IPS-NIHi7 (cell line): Measurements from ENCODE around the gene EXOC7.
"Not testable (repeated sequence)": the region's sequence is repeated elsewhere in the genome, so short reads cannot be mapped to it uniquely, and the experiment has no call there.

Experiments
- DNase-seq: peaks from one replicate; pipeline ENCODE4 v3.0.0; 2012; ENCODE audit warnings: mixed read lengths; ENCODE audit errors: extremely low spot score

EXOC7 gene

DNA sequence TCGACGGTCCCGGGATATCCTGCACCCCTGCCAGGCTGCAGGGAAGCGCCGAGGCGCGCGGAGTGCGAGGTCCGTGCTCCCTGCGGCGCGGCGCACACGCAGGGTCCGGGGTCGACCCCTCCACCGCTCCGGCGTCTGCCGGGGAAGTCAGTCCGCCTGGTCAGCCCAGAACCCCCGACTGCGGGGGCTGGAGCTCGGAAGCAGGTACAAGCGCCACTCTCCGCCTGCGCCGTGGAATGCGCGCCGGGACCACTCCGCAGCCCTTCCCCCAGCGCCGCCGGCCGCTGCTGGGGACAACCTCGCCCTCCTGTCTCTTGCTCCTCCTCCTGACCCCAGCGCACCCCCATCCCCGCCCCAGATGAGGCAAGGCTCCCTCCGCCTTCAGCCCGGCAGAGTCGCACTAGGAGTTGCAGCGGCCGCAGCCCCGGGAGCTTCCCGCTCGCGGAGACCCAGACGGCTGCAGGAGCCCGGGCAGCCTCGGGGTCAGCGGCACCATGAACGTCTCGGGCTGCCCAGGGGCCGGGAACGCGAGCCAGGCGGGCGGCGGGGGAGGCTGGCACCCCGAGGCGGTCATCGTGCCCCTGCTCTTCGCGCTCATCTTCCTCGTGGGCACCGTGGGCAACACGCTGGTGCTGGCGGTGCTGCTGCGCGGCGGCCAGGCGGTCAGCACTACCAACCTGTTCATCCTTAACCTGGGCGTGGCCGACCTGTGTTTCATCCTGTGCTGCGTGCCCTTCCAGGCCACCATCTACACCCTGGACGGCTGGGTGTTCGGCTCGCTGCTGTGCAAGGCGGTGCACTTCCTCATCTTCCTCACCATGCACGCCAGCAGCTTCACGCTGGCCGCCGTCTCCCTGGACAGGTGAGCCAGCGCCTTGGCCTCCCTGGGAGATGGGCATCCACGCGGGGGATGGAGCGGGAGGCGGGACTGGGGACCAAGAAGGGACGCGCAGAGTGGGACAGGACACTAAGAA, 28.9 kb downstream of the EXOC7 start, which contains the start of gene GALR2:
TSS of gene GALR2 (plus strand) at position 392 of the 974 bp plus-strand sequence. CDS start at position 495, 103 bp downstream.
- DNase-seq = peak; percentile 53

GRCh38 chr17:76072148-76072858, 31.3 kb downstream of the EXOC7 start, which contains the start of gene SRP68:
TSS of gene SRP68 (minus strand) at chr17:76072517. CDS start at chr17:76072491, 26 bp downstream.
- DNase-seq = peak; percentile 99

DNA sequence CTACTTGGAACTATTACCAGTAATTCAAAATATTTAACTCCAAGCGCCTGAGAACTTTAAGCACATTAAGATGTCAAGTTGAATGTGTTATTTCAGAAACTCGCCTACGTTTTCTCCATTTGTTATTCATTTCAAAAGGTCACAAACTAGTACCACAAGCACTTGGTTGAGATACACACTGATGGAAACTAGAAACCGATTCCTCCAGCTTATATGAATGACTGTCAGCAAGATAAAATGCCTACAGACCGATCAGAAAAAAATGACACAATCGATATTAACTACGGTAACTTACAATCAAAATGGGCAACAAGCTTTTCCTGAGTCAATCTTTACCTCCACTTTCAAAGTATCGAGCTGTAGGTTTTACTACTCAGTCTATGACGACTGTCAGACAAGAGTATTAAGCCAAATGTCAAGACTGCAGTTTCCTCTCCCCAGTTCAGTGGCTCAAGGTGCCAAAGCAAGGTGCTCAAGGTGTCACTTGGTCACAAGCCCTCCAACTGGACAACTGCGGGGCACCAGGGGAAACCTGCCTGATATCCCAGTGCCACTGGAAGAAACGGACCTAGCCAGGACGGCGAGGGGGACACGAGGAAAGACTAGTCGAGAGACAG, 31.9 kb downstream of the EXOC7 start:
- DNase-seq = no peak

DNA sequence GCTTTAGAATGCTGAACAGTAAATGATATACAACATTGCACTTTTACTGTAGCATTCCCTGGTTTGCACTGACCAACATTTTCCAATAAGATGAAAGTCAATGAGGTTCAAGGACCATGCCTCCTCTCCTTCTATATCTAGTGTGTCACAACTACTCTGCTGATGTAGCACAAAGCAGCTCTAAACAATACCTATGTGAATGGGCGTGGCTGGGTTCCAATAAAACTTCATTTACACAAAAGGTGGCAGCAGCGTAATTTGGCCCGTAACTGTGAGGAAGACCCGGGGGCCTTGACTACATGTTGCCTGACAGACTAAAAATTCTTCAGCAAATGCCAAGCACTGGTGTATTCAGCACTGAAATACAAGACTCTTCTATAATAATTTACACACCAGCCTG, 37.8 kb downstream of the EXOC7 start:
- no peak for DNase-seq

DNA sequence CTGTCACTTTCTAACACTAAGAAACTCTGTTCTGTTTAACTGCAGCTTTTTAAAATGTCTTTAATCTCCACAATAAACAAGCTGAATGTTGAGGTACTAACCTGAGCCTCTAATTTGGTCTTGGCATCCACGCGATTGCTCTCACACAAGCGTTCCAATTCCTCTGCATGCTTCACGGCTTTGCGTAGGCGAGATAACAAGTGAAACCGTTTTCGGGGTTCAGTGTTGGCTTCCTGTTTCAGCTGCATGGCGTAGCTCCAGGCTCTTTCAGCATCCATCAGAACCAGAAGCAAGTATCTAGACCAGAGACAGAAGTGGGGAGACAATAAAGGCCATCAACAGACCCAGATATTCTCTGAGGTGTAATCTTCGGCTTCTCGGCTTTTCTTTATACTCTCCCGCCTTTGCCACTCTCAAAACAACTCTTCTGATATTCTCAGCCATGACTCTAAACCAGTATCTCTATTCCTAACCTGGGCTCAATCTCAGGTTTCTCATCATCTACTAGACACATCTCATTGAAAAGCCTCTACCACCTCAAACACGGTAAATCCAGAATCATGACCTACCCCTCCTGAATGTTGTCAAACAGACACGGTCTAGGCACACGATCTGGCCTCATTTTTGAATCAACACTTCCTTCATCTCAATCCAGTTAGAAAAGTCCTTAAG, 39.6 kb downstream of the EXOC7 start:
- DNase-seq = no peak

- not testable (repeated sequence) for DNase-seq
Measured at GRCh38 chr17:76058264-76058663, 45.3 kb downstream of the EXOC7 start.

GRCh38 chr17:76056882-76057281, 46.7 kb downstream of the EXOC7 start:
- DNase-seq = no peak

- DNase-seq = no peak
Measured at GRCh38 chr17:76054112-76054476, 49.5 kb downstream of the EXOC7 start.

GRCh38 chr17:76053246-76054111, 50.1 kb downstream of the EXOC7 start:
- no peak for DNase-seq

- DNase-seq = no peak
Measured at GRCh38 chr17:76051561-76051960, 52.0 kb downstream of the EXOC7 start.

- DNase-seq = no peak
Measured at GRCh38 chr17:76050538-76051467, 52.8 kb downstream of the EXOC7 start.

DNA sequence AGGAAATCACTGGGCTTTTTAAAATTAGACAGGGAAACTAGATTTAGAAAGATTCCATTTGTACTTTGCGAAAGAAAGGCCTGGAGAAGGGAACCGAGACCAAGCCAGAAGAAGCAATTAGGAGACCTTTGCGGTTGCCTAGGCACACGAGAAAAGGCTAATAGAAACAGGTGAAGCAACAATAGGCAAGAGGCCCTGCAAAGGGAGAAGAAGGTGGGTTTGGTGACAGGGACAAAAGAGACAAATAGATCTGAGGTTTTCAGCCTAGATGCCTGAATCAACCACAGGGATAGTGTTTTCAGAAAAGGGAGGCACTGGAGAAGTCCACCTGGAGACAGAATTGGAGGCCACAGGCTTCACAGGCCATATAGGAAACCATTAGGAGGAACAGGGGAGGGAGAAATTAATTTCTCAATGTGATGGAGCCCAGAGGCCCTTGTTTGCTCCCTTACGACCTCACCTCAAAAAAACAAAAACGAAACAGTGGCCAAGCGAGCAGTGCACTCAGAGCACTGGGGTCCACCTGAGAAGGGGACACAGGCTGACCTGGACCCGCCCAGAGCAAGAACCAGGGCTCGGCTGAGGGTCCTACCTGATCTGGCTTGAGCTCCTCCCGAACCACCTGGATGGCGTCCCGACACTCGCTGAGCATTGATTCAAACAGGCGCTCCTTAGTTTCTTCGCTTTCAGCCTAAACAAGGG, 53.6 kb downstream of the EXOC7 start:
- DNase-seq = no peak

DNA sequence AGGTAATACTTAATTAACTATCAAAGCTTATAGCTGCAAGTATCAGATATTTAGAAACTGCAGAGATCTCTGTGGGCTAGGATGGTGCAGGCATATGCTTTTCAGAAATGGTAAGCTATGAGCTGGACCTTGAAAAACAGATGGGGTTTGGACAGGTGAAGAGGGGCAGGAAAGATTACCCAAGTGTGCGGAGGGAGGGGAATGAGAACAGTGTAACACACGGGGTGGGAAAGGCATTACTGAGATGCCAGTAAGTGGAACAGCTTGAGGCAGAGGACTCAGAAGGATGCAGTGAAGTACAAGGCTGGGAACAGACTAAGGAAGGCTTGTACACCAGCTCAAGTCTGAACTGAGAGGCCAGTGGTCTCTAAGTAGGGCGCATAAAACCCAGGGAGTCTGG, 54.3 kb downstream of the EXOC7 start:
- no peak for DNase-seq

- no peak for DNase-seq
Measured at GRCh38 chr17:76048711-76049110, 54.9 kb downstream of the EXOC7 start.

GRCh38 chr17:76048025-76048605, 55.5 kb downstream of the EXOC7 start:
- DNase-seq = no peak

DNA sequence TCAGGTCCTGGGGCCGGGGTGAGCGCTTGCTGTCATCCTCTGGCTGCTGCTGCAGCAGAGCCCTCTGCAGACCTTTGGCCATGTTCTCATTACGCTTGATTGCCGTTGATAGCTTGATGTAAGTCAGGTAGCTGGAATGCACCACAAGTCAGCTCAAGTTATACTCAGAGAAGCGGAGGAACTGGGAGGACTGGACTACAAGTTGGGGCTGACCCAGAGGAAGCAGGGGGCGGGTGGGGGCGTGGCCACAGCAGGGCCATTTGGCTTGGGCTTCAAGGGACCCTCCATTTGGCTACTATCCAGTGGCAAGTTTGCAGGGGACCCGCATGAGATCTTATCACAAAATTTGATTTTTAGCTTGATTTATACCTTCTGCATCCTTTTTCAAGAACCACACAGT, 57.5 kb downstream of the EXOC7 start:
- no peak for DNase-seq

GRCh38 chr17:76044475-76045007, 59.0 kb downstream of the EXOC7 start:
- not testable (repeated sequence) for DNase-seq

GRCh38 chr17:76042868-76043267, 60.7 kb downstream of the EXOC7 start:
- not testable (repeated sequence) for DNase-seq
